Activated CD4-positive, CD25-positive, alpha-beta regulatory T cell treated with anti-CD3 and anti-CD28 coated beads, Interleukin-2, amount 50 U/mL, for 24 hours (primary cell): ENCODE measurements around the gene RNF123.

Source experiments
- ATAC-seq, 2 donors: fragments of 150-1000 bp; cut with Tn5 transposase; one replicate each; pipeline ENCODE4 v1.10.0; 2021; ENCODE audit warnings: mild to moderate bottlenecking in 1 of 2, moderate library complexity in 1 of 2

Gene RNF123

DNA sequence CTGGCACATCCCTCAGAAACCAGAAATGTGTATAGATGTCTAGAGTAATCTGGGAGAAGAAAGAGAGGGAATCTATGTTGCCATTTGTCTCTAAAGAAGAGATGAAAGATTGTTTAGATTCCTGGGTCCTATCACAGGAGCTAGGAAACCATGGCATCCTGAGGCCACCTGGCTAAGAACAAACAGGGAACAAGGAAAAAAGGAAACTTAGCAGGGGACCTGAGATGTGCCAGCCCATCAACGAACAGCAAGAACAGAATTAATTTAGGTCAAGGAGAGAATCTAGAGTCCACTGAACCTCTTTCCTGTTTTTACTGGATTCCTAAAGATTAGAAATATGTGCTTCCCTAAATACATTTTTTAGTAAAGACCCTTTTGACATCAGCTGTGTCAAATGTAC is 66.7 kb downstream of the RNF123 start:
- ATAC-seq = no peak

DNA sequence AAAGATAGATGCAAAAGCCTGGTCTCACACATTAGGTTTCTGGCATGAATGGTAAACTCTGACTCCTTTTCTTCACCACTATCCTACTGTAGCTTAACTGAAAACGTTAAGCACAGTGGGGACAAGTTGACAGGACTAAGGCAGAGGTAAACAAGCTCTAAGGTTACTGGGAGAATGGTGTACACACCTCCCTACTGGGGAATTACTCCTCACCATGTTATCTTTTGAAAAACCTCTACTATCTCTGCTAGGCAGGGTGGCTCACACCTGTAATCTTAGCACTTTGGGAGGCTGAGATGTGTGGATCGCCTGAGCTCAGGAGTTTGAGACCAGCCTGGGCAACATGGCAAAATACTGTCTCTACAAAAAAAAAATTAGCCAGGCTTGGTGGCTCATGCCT is 67.8 kb downstream of the RNF123 start:
- no peak for ATAC-seq

DNA sequence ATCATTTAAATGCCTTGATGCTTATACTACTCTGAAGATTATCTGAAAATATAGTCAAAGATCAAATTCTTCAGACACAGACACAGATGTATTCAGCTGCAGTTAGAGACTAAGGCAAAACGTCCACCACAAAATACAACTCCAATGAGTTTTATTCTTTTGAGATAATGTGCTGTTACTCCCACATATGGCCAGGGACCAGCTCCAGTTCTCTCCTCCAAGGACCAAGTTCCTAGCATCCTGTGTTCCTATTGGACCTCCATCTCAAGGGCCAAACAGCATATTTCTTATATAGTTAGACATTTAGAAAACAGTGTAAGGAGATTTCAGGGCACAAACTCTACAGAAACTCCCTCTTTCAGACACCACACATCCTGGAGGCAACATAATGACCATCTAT is 69.9 kb downstream of the RNF123 start:
- ATAC-seq = no peak

DNA sequence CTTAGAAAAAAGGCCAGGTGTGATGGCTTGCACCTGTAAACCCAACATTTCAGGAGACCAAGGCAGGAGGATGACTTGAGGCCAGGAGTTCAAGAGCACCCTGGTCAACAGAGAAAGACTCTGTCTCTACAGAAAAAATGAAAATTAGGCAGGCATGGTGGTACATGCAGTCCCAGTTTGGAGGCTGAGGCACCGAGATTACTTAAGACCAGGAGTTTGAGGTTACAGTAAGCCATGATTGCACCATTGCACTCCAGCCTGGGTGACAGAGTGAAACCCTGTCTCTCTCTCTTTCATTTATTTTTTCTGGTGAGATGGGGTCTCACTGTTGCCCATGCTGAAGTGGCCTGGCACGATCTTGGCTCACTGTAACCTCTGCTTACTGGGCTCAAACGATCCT is 72.3 kb downstream of the RNF123 start:
- no peak for ATAC-seq

DNA sequence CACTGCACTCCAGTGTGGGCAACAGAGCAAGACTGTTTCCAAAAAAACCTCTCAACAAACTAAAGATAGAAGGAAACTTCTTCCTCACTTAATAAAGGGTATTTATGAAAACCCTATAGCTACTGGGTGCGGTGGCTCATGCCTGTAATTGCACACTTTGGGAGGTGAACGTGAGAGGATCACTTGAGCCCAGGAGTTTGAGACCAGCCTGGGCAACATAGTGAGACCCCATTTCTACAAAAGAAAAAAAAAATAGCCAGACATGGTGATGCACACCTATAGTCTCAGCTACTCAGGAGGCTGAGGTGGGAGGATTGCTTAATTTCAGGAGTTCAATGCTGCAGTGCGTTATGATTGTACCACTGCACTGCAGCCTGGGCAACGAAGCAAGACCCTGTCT is 74.6 kb downstream of the RNF123 start:
- no peak for ATAC-seq

DNA sequence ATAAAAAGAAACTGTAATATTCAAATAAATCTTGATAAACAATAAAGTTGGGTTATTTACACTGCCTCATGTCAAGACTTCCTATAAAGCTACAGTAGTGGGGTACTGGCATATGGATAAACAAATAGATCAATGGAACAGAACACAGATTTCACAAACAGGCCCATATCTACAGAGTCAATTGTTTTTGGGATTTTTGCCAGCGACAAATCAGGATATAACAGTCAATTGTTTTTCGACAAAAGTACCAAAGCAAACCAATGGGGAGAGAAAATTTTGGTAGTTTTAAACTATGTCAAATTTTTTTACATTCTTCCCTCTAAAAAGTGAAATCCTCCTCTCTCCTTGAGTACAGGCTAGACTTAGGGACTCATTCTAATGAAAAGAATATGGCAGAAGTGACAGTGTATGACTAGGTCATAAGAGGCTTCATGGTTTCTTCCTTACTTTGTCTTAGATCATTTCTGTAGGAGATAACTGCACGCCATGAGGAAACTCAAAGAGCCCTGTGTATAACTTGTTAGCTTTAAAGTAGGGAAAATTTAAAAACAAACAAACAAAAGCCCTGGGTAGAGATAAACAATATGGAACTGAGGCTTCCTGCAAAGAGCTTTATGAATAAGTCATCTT is 80.0 kb downstream of the RNF123 start:
- ATAC-seq = peak in 1 of 2 donors; percentile 66

DNA sequence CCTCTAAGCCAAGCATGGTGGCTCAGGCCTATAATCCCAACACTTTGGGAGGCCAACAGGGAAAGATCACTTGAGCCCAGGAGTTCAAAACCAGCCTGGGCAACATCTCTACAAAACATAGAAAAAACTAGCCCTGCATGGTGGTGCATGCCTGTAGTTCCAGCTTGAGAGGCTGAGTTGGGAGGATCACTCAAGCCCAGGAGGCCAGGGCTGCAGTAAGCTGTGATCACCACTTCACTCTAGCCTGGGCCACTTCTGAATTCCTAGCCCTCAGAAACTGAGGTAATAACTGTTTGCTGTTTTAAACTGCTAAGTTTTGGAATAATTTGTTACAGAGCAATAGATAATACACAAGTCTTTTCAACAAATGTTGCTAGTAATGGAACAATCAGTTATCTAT is 80.6 kb downstream of the RNF123 start:
- no peak for ATAC-seq
